Adrenal gland (tissue), 5 donors: ENCODE results near the gene PIRT.

Experiments
- POLR2A ChIP-seq, 2 donors: fragments of 450-650 bp; IDR thresholded peaks; one replicate each; pipeline ENCODE4 v1.6.1; 2017; ENCODE audit warnings: antibody characterized with exemption in 2 of 2, mild to moderate bottlenecking in 2 of 2, moderate library complexity in 1 of 2
- TF ChIP-seq, protein P1 (sequence below), 6 experiments: fragments of 450-650 bp in 4 of 6; fragments of 200-600 bp in 2 of 6; sonication (generic) in 1 of 6; IDR thresholded peaks; 1 replicate in 5 of 6; 2 replicates in 1 of 6; pipeline versions ENCODE4 v1.5.1 to v1.8.0; 2016 to 2021; ENCODE audit warnings: antibody characterized with exemption in 6 of 6, mild to moderate bottlenecking in 2 of 6, moderate library complexity in 1 of 6
- donor health status: DM: no; HTN: no; CAD: no.

DNA sequence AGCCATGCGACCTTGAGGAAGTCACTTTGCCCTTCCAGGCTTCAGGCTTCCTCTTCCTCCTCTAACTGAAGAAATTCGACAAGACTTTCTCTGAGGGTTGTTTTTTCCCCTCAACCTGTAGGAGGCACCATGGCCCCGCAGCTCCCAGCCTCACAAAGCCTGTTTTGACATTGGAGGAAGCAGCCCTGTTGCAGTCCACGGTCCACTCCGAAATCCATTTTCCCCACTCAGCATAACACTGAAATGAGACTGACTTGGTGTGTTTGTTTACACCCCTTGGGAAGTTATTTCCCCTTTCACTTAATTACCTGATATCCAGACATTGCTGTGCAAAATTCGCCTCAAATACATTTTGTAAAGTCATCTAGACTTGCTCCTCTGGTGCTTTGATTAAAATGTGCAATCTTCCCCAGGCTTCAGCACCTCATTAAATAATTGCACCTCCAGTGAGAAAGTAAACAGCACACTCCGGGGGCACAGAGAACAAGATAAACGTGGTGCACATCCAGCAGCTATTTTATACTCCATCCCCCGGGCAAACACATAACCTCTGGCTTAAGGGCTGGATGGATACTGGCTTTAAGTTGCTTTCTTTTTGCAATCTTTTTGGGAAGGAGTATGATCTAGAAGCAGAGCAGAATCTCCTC lies 41.4 kb upstream of the PIRT start:
- TF ChIP-seq, protein P1, sequence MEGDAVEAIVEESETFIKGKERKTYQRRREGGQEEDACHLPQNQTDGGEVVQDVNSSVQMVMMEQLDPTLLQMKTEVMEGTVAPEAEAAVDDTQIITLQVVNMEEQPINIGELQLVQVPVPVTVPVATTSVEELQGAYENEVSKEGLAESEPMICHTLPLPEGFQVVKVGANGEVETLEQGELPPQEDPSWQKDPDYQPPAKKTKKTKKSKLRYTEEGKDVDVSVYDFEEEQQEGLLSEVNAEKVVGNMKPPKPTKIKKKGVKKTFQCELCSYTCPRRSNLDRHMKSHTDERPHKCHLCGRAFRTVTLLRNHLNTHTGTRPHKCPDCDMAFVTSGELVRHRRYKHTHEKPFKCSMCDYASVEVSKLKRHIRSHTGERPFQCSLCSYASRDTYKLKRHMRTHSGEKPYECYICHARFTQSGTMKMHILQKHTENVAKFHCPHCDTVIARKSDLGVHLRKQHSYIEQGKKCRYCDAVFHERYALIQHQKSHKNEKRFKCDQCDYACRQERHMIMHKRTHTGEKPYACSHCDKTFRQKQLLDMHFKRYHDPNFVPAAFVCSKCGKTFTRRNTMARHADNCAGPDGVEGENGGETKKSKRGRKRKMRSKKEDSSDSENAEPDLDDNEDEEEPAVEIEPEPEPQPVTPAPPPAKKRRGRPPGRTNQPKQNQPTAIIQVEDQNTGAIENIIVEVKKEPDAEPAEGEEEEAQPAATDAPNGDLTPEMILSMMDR (IDR thresholded peaks at IDR 0.05) = no peak
- TF ChIP-seq POLR2A (IDR thresholded peaks at IDR 0.05) = no peak
